ENCODE results near the gene C1orf94. TPM values are rescaled to one million over a fixed set of nuclear protein-coding genes. Genes with fewer than 3 reads are reported as not detected.

C1orf94 gene
- total and polyA plus RNA-seq, 2 of the 8 experiments (the other 6 are each of a cell fraction or from before 2014, with no cell fraction given) = 5.8 to 12.5 TPM

- no peak overlapping the region for H3K4ac ChIP-seq (replicated peaks; ENCODE audit: insufficient read length, low read depth, low read length)
- H3K9me3 ChIP-seq (ENCODE audit: insufficient read depth in 2 of 2, low read depth in 1 of 2, low read length in 1 of 2) = peaks cover 0 to 6% of the 10 kb centered on the region in 2 experiments; a peak in 2 of 4 replicates
- H4K91ac ChIP-seq (replicated peaks; ENCODE audit: insufficient read length, low read length) = no peak overlapping the region
- no peaks in the 10 kb centered on the region; a peak in 1 of 7 replicates for H3K4me1 ChIP-seq (replicated peaks in 1 of 4; ENCODE audit: control insufficient read depth in 3 of 4, insufficient read depth in 4 of 4, low read length in 3 of 4)
- H3K14ac ChIP-seq (ENCODE audit: insufficient read length) = no peak overlapping the region
- H2AK5ac ChIP-seq (ENCODE audit: low read depth, low read length) = no peak overlapping the region
- no peak overlapping the region for H4K8ac ChIP-seq (ENCODE audit: extremely low read depth, insufficient read depth, low read length)
- WGBS, 2 experiments (ENCODE audit: extremely low coverage in 1 of 2, insufficient coverage in 1 of 2, insufficient read length in 1 of 2, insufficient replicate concordance in 2 of 2, low coverage in 1 of 2, low lambda C conversion rate in 2 of 2, missing lambda C conversion rate in 1 of 2) = 86% methylated on average over 6 of the region's 6 CpGs; no CpG with 5 or more reads in 1 of the 2 experiments
- FAIRE-seq = no peak
- H3K4me2 ChIP-seq (ENCODE audit: insufficient read depth in 1 of 2, low read depth in 2 of 2, low read length in 2 of 2) = no peak overlapping the region
- H2BK12ac ChIP-seq (ENCODE audit: low read depth, low read length) = no peak overlapping the region
- no peak overlapping the region for H3K4me3 ChIP-seq (ENCODE audit: extremely low read depth in 1 of 4, insufficient read depth in 2 of 4, low read depth in 3 of 4, low read length in 4 of 4)
- H2BK5ac ChIP-seq (ENCODE audit: low read depth, low read length) = no peak overlapping the region
- no peak overlapping the region for H3K18ac ChIP-seq (ENCODE audit: extremely low read depth, low read length)
- no peak overlapping the region for H3K56ac ChIP-seq (replicated peaks; ENCODE audit: insufficient read length, low read depth, low read length)
- no peak overlapping the region for H3K9ac ChIP-seq (replicated peaks in 1 of 4; ENCODE audit: extremely low read depth in 1 of 4, low read depth in 3 of 4, low read length in 3 of 4)
- POLR2A ChIA-PET (ENCODE audit: partially characterized antibody) = no interaction called here
- no peaks in the 10 kb centered on the region for H3K79me2 ChIP-seq (ENCODE audit: control insufficient read depth in 1 of 2, insufficient read depth in 2 of 2, low read length in 2 of 2)
- H3K27ac ChIP-seq (ENCODE audit: low read depth, low read length) = no peak overlapping the region
- H3K23ac ChIP-seq (ENCODE audit: insufficient read length) = no peak overlapping the region
- no peak overlapping the region for H4K5ac ChIP-seq (ENCODE audit: insufficient read length, low read depth, low read length)
- H3K27me3 ChIP-seq (replicated peaks in 1 of 4; ENCODE audit: control insufficient read depth in 3 of 4, extremely low read depth in 1 of 4, insufficient read depth in 3 of 4, low read length in 3 of 4) = no peaks in the 10 kb centered on the region; a peak in 1 of 7 replicates
- no peaks in the 10 kb centered on the region for H4K20me1 ChIP-seq (replicated peaks in 1 of 2; ENCODE audit: control insufficient read depth in 1 of 2, insufficient read depth in 2 of 2, low read length in 2 of 2)
- H2BK20ac ChIP-seq (ENCODE audit: low read length) = no peak overlapping the region
- no peaks in the 10 kb centered on the region for H3K23me2 ChIP-seq (ENCODE audit: low read depth, low read length)
- H3K79me1 ChIP-seq (ENCODE audit: low read depth, low read length) = no peaks in the 10 kb centered on the region
- H2BK120ac ChIP-seq (replicated peaks; ENCODE audit: low read depth, low read length) = no peak overlapping the region
- DNase-seq (ENCODE audit: low read depth in 1 of 2, low spot score in 2 of 2) = no peak
- no peak overlapping the region for H2AFZ ChIP-seq (ENCODE audit: low read length)
- CTCF ChIA-PET (ENCODE audit: partially characterized antibody) = no interaction called here
- no peak overlapping the region for H2BK15ac ChIP-seq (ENCODE audit: low read length)
- no peaks in the 10 kb centered on the region for H3K36me3 ChIP-seq (ENCODE audit: control insufficient read depth in 2 of 4, insufficient read depth in 4 of 4, low read length in 3 of 4)
- TF ChIP-seq CBX8 (IDR thresholded peaks at IDR 0.05; ENCODE audit: borderline replicate concordance, low read depth, low read length) (no peak), GTF2F1 (IDR thresholded peaks at IDR 0.05; ENCODE audit: borderline replicate concordance, low read depth, low read length) (no peak), RAD21 (IDR thresholded peaks at IDR 0.05 in 1 of 2, conservative IDR thresholded peaks at IDR 0.05 in 1 of 2; ENCODE audit: low read depth in 2 of 2, low read length in 2 of 2) (no peak), SIRT6 (IDR thresholded peaks at IDR 0.05; ENCODE audit: low read length) (no peak), KDM1A (IDR thresholded peaks at IDR 0.05; ENCODE audit: borderline replicate concordance, low read length) (no peak), EZH2 (IDR thresholded peaks at IDR 0.05; ENCODE audit: low read depth, low read length, severe bottlenecking) (no peak), YY1 (IDR thresholded peaks at IDR 0.05; ENCODE audit: low read depth, low read length) (no peak), KDM5A (IDR thresholded peaks at IDR 0.05; ENCODE audit: low read length) (no peak), TBP (IDR thresholded peaks at IDR 0.05; ENCODE audit: low read depth, low read length) (no peak), HDAC2 (IDR thresholded peaks at IDR 0.05; ENCODE audit: borderline replicate concordance in 1 of 2, low read depth in 2 of 2, low read length in 2 of 2) (no peak), CHD1 (IDR thresholded peaks at IDR 0.05; ENCODE audit: low read depth, low read length) (no peak), SRF (IDR thresholded peaks at IDR 0.05; ENCODE audit: low read depth, low read length) (no peak), BRCA1 (IDR thresholded peaks at IDR 0.05; ENCODE audit: low read depth, low read length) (no peak), USF2 (IDR thresholded peaks at IDR 0.05; ENCODE audit: low read length) (no peak)
Measured at GRCh38 chr1:34236089-34236488, 59.4 kb downstream of the C1orf94 start.

Measured in H1 (cell line).